ENCODE results near the gene ODAD2. TPM values are rescaled to one million over a fixed set of nuclear protein-coding genes. Genes with fewer than 3 reads are reported as not detected.

The ODAD2 gene
- total RNA-seq, 4 donors from 2014 or later = 0.39 to 0.83 (median 0.79) TPM

DNA sequence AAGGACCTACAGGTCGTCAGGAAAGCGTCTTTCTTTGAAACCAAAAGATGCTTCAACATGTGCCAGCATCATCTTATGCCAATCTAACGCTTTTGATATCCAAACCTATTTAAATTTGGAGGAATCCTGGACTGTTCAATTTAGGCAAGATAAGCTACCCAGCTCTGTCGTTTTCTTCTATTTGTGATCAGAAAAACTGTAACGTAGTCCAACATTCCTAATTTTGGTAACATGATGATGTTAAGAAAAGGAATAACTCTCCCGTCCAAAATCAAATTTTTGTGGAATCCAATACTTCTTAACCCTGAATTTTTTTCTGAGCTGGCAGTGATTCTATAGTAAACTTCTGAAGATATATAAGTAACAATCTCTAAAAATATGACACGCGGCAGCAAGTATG lies 160.0 kb downstream of the ODAD2 start:
- Histone ChIP-seq H3K36me3 (no peaks in the 10 kb centered on the region), H3K27me3 (no peaks in the 10 kb centered on the region), H3K9me3 (no peaks in the 10 kb centered on the region), H3K4me3 (no peak overlapping the region), H3K4me1 (peaks cover 0 to 13% (median 10%) of the 10 kb centered on the region in 4 donors), H3K27ac (replicated peaks in 1 of 4) (no peak overlapping the region)
- intact Hi-C loops (cut with DNase I) = no loop called here
- no peak for DNase-seq (ENCODE audit: extremely low spot score)
- WGBS = 73% methylated on average over 8 of the region's 8 CpGs
- TF ChIP-seq POLR2A (IDR thresholded peaks at IDR 0.05; ENCODE audit: low read depth) = no peak
- TF ChIP-seq, protein P1, sequence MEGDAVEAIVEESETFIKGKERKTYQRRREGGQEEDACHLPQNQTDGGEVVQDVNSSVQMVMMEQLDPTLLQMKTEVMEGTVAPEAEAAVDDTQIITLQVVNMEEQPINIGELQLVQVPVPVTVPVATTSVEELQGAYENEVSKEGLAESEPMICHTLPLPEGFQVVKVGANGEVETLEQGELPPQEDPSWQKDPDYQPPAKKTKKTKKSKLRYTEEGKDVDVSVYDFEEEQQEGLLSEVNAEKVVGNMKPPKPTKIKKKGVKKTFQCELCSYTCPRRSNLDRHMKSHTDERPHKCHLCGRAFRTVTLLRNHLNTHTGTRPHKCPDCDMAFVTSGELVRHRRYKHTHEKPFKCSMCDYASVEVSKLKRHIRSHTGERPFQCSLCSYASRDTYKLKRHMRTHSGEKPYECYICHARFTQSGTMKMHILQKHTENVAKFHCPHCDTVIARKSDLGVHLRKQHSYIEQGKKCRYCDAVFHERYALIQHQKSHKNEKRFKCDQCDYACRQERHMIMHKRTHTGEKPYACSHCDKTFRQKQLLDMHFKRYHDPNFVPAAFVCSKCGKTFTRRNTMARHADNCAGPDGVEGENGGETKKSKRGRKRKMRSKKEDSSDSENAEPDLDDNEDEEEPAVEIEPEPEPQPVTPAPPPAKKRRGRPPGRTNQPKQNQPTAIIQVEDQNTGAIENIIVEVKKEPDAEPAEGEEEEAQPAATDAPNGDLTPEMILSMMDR (IDR thresholded peaks at IDR 0.05) = no peak
- no peak for TF ChIP-seq EP300 (IDR thresholded peaks at IDR 0.05)
- no peak for TF ChIP-seq POLR2AphosphoS5 (IDR thresholded peaks at IDR 0.05)

DNA sequence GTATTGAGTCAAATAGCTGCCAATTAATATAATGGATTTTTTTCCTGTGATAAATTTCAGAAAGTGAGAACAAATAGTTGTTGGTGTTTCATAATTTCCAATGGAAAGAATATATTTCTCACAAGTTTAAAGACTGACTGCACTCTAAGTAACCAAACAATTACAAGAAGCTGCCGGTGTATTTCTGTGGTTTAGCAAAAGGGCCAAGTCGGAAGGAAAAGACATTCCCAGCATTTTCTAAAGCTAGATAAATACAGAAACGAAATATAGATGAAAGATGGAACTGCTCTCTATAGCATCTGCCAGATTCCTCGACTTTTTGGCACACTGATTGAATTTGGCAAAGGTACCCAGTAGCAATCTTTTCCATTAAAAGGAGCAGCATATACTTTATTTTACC lies 160.5 kb downstream of the ODAD2 start:
- no peak overlapping the region for H3K4me3 ChIP-seq
- DNase-seq (ENCODE audit: extremely low spot score) = no peak
- TF ChIP-seq POLR2A (IDR thresholded peaks at IDR 0.05; ENCODE audit: low read depth) = no peak
- no peak for TF ChIP-seq POLR2AphosphoS5 (IDR thresholded peaks at IDR 0.05)
- no peak for TF ChIP-seq EP300 (IDR thresholded peaks at IDR 0.05)
- TF ChIP-seq, protein P1 (IDR thresholded peaks at IDR 0.05) = no peak

DNA sequence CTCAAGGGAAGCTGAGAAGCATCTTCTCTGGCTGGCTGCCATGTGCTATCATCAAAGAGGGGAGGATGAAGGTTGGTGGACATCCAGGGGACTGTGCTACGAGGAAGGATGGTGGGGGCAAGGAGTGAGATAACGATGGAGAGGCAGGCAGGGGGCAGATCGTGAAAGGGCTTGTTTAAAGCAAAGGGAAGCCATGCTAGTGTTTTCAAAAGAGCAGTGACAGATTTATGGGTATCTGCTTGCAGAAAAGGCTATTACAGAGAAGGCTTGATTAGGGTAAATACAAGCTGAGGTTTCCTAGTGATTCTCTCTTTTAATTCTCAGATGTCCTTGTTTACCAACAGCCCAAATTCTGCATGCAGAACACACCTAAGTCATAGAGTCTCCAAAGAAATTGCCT lies 164.4 kb downstream of the ODAD2 start:
- Histone ChIP-seq H3K4me1 (peaks cover 0 to 13% (median 10%) of the 10 kb centered on the region in 4 donors), H3K9me3 (no peaks in the 10 kb centered on the region), H3K36me3 (no peaks in the 10 kb centered on the region), H3K27me3 (no peaks in the 10 kb centered on the region), H3K27ac (replicated peaks in 1 of 4) (no peak overlapping the region), H3K4me3 (no peak overlapping the region)
- TF ChIP-seq POLR2AphosphoS5 (IDR thresholded peaks at IDR 0.05) (no peak), POLR2A (IDR thresholded peaks at IDR 0.05; ENCODE audit: low read depth) (no peak), EP300 (IDR thresholded peaks at IDR 0.05) (no peak)
- TF ChIP-seq, protein P1 (IDR thresholded peaks at IDR 0.05) = no peak
- DNase-seq (ENCODE audit: extremely low spot score) = no peak
- intact Hi-C loops (cut with DNase I) = no loop called here
- WGBS = 66% methylated on average over 3 of the region's 3 CpGs

More for the DNA sequence above, 160.5 kb downstream of the ODAD2 start:
- Histone ChIP-seq H3K27me3 (no peaks in the 10 kb centered on the region), H3K36me3 (no peaks in the 10 kb centered on the region), H3K9me3 (no peaks in the 10 kb centered on the region), H3K27ac (replicated peaks in 1 of 4) (no peak overlapping the region), H3K4me1 (peaks cover 0 to 13% (median 10%) of the 10 kb centered on the region in 4 donors)
- intact Hi-C loops (cut with DNase I) = no loop called here
- WGBS = 26% methylated on average over 4 of the region's 4 CpGs

DNA sequence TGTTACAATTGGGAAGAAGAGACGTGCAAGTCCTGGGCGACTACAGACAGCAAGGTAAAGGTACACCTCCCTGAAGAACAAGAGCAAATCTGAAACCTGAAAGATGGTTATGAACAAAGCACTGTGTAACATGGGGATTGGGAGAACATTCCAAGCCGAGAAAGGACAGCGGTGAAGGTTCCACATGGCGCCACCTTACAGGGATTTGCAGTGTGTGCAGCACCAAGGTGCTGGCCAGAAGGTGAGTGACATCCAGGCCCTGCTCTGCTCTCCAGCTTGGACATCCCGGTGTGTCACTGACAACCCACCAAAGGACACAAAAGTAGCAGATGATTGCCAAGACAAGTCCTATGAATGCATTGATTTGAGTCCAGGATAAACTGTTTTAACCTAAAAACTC lies 165.1 kb downstream of the ODAD2 start:
- peaks cover 0 to 12% (median 10%) of the 10 kb centered on the region in 4 donors for H3K4me1 ChIP-seq
- WGBS = 86% methylated on average over 6 of the region's 6 CpGs
- H3K27me3 ChIP-seq = no peaks in the 10 kb centered on the region
- intact Hi-C loops (cut with DNase I) = no loop called here
- H3K36me3 ChIP-seq = no peaks in the 10 kb centered on the region
- no peak overlapping the region for H3K27ac ChIP-seq (replicated peaks in 1 of 4)
- no peak for DNase-seq (ENCODE audit: extremely low spot score)
- no peaks in the 10 kb centered on the region for H3K9me3 ChIP-seq
- no peak overlapping the region for H3K4me3 ChIP-seq
- no peak for TF ChIP-seq EP300 (IDR thresholded peaks at IDR 0.05)
- TF ChIP-seq, protein P1 (IDR thresholded peaks at IDR 0.05) = no peak
- no peak for TF ChIP-seq POLR2A (IDR thresholded peaks at IDR 0.05; ENCODE audit: low read depth)
- no peak for TF ChIP-seq POLR2AphosphoS5 (IDR thresholded peaks at IDR 0.05)

DNA sequence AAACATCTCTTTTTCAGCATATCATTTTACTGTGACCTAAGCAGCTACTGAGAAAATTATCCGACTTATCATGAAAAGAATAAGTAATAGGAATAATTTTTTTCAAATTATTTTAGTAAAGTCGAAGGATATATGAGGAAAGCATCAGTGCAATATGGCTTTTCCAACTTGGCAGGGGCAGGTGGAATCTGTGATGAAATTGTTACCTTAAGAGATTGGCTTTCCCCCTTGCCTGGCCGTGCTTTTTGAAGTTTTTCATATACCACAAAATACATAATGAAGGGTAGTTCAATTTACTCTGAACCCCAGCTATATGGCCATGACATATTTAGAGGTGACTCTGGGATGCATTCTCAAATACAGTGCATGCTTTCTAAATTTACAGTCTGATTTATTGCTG lies 166.1 kb downstream of the ODAD2 start:
- Histone ChIP-seq H3K27ac (replicated peaks in 1 of 4) (no peak overlapping the region), H3K27me3 (no peaks in the 10 kb centered on the region), H3K4me3 (no peak overlapping the region), H3K4me1 (peaks cover 0 to 2% (median 2%) of the 10 kb centered on the region in 4 donors), H3K9me3 (no peaks in the 10 kb centered on the region), H3K36me3 (no peaks in the 10 kb centered on the region)
- intact Hi-C loops (cut with DNase I) = no loop called here
- DNase-seq (ENCODE audit: extremely low spot score) = no peak
- TF ChIP-seq POLR2AphosphoS5 (IDR thresholded peaks at IDR 0.05) (no peak), POLR2A (IDR thresholded peaks at IDR 0.05; ENCODE audit: low read depth) (no peak), EP300 (IDR thresholded peaks at IDR 0.05) (no peak)
- TF ChIP-seq, protein P1 (IDR thresholded peaks at IDR 0.05) = no peak
- WGBS = 61% methylated on average over 3 of the region's 3 CpGs
